Measurements from ENCODE around the gene NOTCH2. TPM values are rescaled to one million over a fixed set of nuclear protein-coding genes. Genes with fewer than 3 reads are reported as not detected.

Gene NOTCH2
- total RNA-seq, 1 experiment from 2014 or later = 62.9 TPM

DNA sequence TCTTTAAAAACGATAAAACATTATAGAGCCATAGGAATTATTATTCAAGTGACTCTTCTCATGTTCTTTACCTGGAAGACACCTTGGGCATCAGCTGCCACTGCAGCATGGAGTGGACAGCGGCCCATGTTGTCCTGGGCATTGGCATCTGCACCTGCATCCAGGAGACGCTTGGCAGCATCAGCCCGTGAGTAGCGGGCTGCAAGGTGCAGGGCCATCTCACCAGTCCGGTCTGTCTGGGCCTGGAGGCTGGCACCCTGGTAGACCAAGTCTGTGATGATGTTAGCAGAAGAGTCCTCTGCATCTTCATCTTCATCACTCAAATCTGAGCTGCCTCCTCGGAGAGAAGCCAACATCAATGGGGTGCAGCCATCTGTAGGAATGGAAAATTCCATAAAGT, 150.2 kb downstream of the NOTCH2 start:
- ATAC-seq (no peak), DNase-seq (ENCODE audit: low read depth, low spot score) (no peak)
- BruUV-seq (replicated peaks) = no TSS peak
- Histone ChIP-seq H3K79me2 (ENCODE audit: insufficient read depth, low read length) (no peaks in the 10 kb centered on the region), H3K4me3 (replicated peaks in 1 of 2; ENCODE audit: low read depth in 1 of 2, low read length in 2 of 2) (no peak overlapping the region), H3K27ac (ENCODE audit: low read depth, low read length) (no peak overlapping the region), H3K27me3 (ENCODE audit: insufficient read depth, low read length) (no peaks in the 10 kb centered on the region), H3K36me3 (ENCODE audit: control insufficient read depth in 1 of 2, insufficient read depth in 2 of 2, low read length in 2 of 2) (peaks cover 38 to 39% of the 10 kb centered on the region in 2 experiments), H3K4me2 (ENCODE audit: low read length) (no peak overlapping the region), H3K4me1 (ENCODE audit: control insufficient read depth in 1 of 2, insufficient read depth in 2 of 2, low read length in 2 of 2) (no peaks in the 10 kb centered on the region), H3K9me2 (ENCODE audit: insufficient read depth) (no peaks in the 10 kb centered on the region), H4K20me1 (ENCODE audit: insufficient read depth) (no peaks in the 10 kb centered on the region), H2AFZ (ENCODE audit: low read depth, low read length, poor library complexity, severe bottlenecking) (no peak overlapping the region), H3K9me3 (ENCODE audit: control insufficient read depth in 1 of 2, insufficient read depth in 1 of 2, low read depth in 1 of 2, low read length in 2 of 2) (no peaks in the 10 kb centered on the region), H3K9ac (ENCODE audit: low read length) (no peak overlapping the region)
- ChIA-PET POLR2A (no interaction called here), RAD21 (ENCODE audit: low non-redundant PET in 1 of 2, low total read pairs in 2 of 2, uncharacterized antibody in 2 of 2, unreplicated experiment in 2 of 2) (no interaction called here), CTCF (no interaction called here)
- TF ChIP-seq ZFX (IDR thresholded peaks at IDR 0.05) = no peak
- TF ChIP-seq CEBPB (IDR thresholded peaks at IDR 0.05; ENCODE audit: low read depth) = no peak
- no peak for TF ChIP-seq EZH2phosphoT487 (IDR thresholded peaks at IDR 0.05; ENCODE audit: borderline replicate concordance)
- TF ChIP-seq POLR2A (IDR thresholded peaks at IDR 0.05; ENCODE audit: borderline replicate concordance, extremely low read depth, insufficient read depth, insufficient read length) = no peak
- TF ChIP-seq ELF1 (IDR thresholded peaks at IDR 0.05; ENCODE audit: borderline replicate concordance, low read depth) = no peak
- no peak for TF ChIP-seq ZNF274 (IDR thresholded peaks at IDR 0.05; ENCODE audit: low read depth, low read length)
- TF ChIP-seq EGR1 (IDR thresholded peaks at IDR 0.05; ENCODE audit: low read depth) = no peak
- intact Hi-C loops (cut with micrococcal nuclease) = no loop called here

- Histone ChIP-seq H3K4me2 (ENCODE audit: low read length) (no peak overlapping the region), H2AFZ (ENCODE audit: low read depth, low read length, poor library complexity, severe bottlenecking) (no peak overlapping the region), H3K9me3 (ENCODE audit: control insufficient read depth in 1 of 2, insufficient read depth in 1 of 2, low read depth in 1 of 2, low read length in 2 of 2) (no peaks in the 10 kb centered on the region), H3K4me3 (replicated peaks in 1 of 2; ENCODE audit: low read depth in 1 of 2, low read length in 2 of 2) (no peak overlapping the region), H3K27me3 (ENCODE audit: insufficient read depth, low read length) (no peaks in the 10 kb centered on the region), H3K79me2 (ENCODE audit: insufficient read depth, low read length) (no peaks in the 10 kb centered on the region), H3K27ac (ENCODE audit: low read depth, low read length) (no peak overlapping the region), H3K9me2 (ENCODE audit: insufficient read depth) (no peaks in the 10 kb centered on the region), H4K20me1 (ENCODE audit: insufficient read depth) (no peaks in the 10 kb centered on the region), H3K36me3 (ENCODE audit: control insufficient read depth in 1 of 2, insufficient read depth in 2 of 2, low read length in 2 of 2) (peaks cover 30 to 40% of the 10 kb centered on the region in 2 experiments), H3K9ac (ENCODE audit: low read length) (no peak overlapping the region), H3K4me1 (ENCODE audit: control insufficient read depth in 1 of 2, insufficient read depth in 2 of 2, low read length in 2 of 2) (no peaks in the 10 kb centered on the region)
- DNase-seq (ENCODE audit: low read depth, low spot score) (no peak), ATAC-seq (no peak)
- RAD21 ChIA-PET (ENCODE audit: low non-redundant PET in 1 of 2, low total read pairs in 2 of 2, uncharacterized antibody in 2 of 2, unreplicated experiment in 2 of 2) = no interaction called here
- POLR2A ChIA-PET = no interaction called here
- intact Hi-C loops (cut with micrococcal nuclease) = no loop called here
- CTCF ChIA-PET = no interaction called here
- TF ChIP-seq ZNF274 (IDR thresholded peaks at IDR 0.05; ENCODE audit: low read depth, low read length) = no peak
- no TSS peak for BruUV-seq (replicated peaks)
Measured at GRCh38 chr1:119918301-119918700, 151.2 kb downstream of the NOTCH2 start.

Measured in HCT116 (cell line).